GM19099 (cell line): ENCODE measurements around the gene FLT1.

Experiments used
- POLR2A ChIP-seq: IDR thresholded peaks from 3 replicates; pipeline ENCODE4 v1.6.1; 2011; ENCODE audit warnings: low read depth; ENCODE audit not compliant: insufficient read length; ENCODE audit errors: extremely low read depth

Gene FLT1

GRCh38 chr13:28355046-28355821, 139.7 kb downstream of the FLT1 start:
- no peak for TF ChIP-seq POLR2A

GRCh38 chr13:28353679-28354078, 141.2 kb downstream of the FLT1 start:
- TF ChIP-seq POLR2A: no peak

- TF ChIP-seq POLR2A: no peak
Measured at GRCh38 chr13:28349907-28350654, 144.8 kb downstream of the FLT1 start.

GRCh38 chr13:28349371-28349770, 145.6 kb downstream of the FLT1 start:
- no peak for TF ChIP-seq POLR2A

GRCh38 chr13:28347456-28348371, 147.2 kb downstream of the FLT1 start:
- TF ChIP-seq POLR2A: no peak

- no peak for TF ChIP-seq POLR2A
Measured at GRCh38 chr13:28346154-28346553, 148.8 kb downstream of the FLT1 start.

- no peak for TF ChIP-seq POLR2A
Measured at GRCh38 chr13:28344163-28344562, 150.8 kb downstream of the FLT1 start.

- no peak for TF ChIP-seq POLR2A
Measured at GRCh38 chr13:28342251-28342650, 152.7 kb downstream of the FLT1 start.

- TF ChIP-seq POLR2A: no peak
Measured at GRCh38 chr13:28340272-28340793, 154.6 kb downstream of the FLT1 start.

GRCh38 chr13:28339419-28339818, 155.5 kb downstream of the FLT1 start:
- no peak for TF ChIP-seq POLR2A

GRCh38 chr13:28338742-28339141, 156.2 kb downstream of the FLT1 start:
- no peak for TF ChIP-seq POLR2A

- TF ChIP-seq POLR2A: no peak
Measured at GRCh38 chr13:28338006-28338574, 156.8 kb downstream of the FLT1 start.

- TF ChIP-seq POLR2A: no peak
Measured at GRCh38 chr13:28337166-28338005, 157.5 kb downstream of the FLT1 start.

GRCh38 chr13:28336193-28336657, 158.7 kb downstream of the FLT1 start:
- no peak for TF ChIP-seq POLR2A
